Hypothalamus (tissue), 51 donors: ENCODE results near the gene RUBCN.
"Not testable (repeated sequence)": the region's sequence is repeated elsewhere in the genome, so short reads cannot be mapped to it uniquely, and the experiment has no call there.

ENCODE experiments used
- DNase-seq, 51 donors: peaks; one replicate each; lab custom pipeline; 2025; lab: John Stamatoyannopoulos, UW

The RUBCN gene

DNA sequence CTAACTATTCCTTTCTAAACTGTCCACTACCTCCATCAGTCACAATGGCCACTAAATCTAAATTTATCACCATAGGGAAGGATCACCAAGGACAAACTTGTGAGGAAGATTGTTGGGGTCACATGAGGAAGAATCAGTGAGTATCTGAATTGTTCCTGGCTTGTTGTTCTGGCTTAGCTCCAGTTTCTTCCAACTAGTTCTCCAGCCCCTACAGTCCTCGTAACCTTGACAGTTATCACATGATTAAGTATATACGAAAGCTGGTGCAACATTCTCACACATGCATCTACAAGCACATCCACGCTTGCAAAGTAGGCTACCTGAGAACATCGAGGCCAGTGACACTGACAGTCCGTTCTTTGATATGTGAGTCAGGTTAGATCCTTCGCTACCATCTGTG is 46.0 kb downstream of the RUBCN start:
- DNase-seq: no peak

DNA sequence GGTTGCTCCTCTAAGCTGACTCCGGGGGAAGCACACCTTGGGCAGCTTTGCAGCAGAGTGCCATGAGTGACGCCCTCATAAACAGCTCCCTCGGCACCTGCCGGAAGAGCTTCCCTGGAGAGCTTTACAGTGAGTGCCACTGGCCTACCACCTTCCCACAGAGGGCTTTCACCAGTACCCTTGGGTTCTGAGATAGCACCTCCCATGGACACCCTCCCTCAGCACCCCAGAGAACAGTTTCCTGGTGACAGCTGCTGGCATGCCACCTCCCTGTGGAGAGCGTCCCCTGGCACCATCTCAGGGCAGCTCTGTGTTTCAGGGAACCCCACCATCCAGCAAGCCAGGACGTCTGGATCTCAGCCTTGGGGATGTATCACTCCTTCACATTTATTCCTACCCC is 49.1 kb downstream of the RUBCN start:
- no peak for DNase-seq

DNA sequence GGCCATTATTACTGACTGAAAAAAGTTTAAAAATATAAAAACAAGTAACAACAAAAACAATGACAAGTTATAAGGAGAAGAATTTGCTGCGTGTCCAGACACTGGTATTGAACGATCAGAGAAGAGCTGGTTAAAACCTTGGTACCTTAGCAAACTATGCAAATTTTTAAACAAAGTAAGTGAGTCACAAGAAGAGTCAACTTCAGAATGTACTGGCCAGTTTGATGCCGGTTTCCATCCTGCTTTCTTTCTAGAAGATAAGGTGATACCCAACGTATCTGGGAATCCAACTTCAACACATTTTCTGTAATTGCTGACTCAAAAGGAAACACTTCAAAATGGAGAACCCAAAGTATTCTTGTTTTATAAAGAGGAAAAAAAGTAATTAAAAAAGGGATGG is 49.8 kb downstream of the RUBCN start:
- no peak for DNase-seq

DNA sequence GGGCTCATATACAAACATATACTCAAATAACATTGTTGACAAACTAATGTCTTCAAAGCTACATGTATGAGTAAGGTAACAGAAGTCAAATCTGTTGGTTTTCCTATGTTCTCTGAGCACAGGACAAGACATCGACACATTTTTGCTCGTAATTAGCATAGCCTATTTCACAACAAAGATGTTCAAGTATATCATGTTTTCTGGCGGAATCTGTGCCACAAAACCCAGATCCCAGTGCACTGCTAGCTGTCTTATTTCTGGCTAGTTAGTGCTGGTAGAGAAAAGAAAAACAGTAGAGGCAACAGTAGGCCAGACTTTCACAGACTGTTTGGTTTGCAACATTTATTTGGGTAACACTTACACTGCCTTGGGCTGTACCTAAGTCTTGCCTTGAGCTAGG is 51.2 kb downstream of the RUBCN start:
- no peak for DNase-seq

DNA sequence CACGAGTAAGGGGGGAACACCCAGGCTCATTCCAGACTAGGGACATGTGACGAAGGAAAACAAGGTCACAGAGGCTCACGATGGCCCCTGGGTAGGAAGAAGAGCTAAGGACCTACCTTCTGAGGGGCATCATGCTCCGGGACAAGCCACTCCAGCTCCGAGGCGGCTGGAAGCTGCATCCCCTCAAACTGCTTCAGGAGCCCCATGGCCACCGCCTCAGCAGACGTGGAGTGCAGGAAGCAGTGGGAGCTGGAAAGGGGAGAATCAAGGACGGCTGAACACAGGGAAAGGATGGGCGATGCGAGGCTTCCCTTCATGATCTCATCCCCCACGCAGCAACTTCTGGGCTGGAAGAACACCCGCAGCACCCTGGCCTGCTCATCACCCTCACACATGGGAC is 53.5 kb downstream of the RUBCN start:
- no peak for DNase-seq

DNA sequence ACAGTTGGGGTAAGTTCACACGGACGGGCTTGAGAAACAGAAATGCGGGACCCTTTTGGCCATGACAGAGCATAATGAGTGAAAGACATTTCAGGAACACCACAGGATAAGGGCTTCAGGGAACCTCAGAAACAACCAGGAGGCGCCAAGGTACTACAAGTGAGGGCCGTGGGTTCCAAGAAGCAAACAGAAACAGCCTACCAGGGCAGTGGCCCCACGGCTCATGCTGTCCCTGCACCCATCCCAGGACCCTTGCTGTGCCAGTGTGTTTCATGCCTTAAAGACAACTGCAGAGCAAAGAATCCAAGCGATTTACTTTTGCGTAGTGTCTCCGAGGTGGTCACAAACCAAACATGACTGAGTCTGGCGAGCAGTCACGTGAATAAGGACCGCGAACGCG is 54.0 kb downstream of the RUBCN start:
- no peak for DNase-seq

DNA sequence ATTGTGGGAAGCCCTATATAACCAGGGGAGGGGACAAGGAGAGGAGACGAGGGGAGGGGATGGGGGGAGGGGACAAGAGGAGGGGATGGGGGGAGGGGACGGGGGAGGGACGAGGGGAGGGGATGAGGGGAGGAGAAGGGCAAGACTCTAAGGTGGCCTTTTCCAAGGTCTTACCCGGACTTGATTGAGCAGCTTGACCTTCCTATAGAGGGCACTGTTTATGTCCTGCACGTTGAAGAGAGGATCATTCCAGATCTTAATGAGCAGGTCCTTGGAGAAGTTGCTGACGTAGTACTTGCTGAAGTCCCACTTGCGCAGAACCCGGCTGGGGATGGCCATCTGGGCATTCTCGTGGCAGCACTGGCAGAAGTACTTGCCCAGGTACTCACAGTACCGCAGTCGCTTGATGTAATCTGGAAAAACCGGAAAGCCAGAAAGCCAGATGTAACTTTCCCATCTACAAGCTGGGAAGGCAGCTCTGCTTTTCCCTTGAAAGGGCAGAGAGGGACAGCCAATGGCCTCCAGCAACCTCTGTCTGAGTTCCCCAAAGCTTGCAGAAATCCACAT is 55.7 kb downstream of the RUBCN start:
- no peak for DNase-seq

DNA sequence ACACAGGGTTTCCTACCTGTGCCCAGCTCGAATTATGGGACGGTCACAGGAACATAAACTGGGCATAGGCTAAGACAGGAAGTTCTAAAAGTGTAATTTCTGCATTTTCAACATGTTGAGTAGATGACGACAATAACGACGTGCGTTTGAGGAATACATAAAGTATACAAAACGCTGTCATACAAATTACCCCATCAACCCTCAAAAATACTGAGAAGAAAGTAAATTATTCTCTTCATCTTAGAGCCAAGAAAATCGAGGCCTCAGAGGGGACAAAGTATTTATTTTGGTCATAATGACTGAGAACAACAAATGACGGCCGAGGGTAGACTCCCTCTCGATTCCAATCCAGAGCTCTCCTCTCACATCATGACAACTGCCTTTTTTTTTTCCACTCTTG is 60.8 kb downstream of the RUBCN start:
- DNase-seq: no peak

DNA sequence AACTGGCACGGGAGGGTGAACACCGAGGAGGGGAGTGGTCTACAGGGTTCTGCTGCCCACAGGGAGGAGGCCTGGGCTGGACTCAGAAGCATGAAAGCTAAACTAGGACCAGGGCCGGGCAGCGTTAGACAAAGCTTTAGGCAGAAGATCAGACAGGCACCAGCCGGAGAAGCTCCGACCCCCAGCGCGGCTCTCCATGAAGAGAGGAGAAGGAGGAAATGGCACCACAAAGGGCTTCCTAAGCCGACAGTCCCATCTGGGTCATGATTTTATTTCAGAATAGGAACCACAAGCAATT is 61.2 kb downstream of the RUBCN start:
- DNase-seq: no peak

DNA sequence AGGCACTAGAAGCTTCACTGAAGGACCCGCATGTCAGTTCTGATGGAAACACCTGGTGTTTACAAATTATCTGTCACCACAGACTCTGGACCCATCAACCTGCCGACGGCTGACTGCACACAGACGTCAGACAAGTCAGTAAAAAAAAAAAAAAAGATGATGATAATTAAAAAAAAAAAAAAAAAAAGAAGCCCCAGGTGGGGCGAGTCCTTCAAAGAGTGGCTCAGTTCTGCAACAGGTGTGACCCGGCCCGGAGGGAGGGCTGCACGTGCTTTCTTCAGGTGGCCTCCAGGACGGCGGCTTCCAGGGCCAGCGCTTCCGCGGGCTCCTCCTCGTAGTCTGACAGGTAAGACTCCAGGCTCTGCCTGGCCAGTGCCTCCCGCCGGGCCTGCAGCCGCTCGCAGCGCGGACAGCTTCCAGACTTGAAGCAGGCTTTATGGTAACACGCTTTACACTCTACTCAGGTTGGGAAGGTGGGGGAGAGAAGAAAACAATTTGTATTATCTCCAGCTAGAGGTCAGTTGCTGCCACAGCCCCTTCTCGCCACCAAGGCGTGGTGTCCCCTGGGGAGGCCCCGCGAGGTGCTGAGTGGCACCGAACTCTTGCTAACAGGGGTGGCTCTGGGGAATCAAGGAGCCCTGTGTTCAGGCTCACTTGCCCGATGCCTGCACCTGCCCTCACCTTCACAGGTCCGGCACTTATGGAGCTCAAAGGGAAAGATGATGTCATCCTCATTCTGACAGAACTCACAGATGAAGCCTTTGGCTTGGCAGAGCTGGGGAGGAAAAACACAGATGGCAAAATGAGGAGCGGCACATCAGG is 61.8 kb downstream of the RUBCN start:
- DNase-seq: no peak

DNA sequence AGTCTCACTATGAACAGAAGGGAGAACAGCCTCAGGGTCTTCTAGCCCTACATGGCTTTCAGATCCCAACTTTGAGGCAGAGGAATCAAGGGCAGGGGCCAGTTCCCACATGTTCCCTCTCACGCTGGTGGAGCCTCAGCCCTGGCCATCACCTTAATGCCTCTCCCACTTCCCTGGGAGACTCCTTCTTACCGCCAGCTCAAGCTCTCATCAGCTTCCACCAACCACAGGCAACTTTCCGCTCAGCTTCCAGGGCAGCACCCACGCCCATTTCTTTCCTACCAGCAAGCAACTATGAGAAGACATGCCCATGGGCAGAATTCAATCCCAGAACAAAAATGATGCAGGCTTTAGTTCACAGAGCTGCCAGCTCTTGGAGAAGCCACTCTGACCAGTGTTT is 63.5 kb downstream of the RUBCN start:
- DNase-seq: no peak

DNA sequence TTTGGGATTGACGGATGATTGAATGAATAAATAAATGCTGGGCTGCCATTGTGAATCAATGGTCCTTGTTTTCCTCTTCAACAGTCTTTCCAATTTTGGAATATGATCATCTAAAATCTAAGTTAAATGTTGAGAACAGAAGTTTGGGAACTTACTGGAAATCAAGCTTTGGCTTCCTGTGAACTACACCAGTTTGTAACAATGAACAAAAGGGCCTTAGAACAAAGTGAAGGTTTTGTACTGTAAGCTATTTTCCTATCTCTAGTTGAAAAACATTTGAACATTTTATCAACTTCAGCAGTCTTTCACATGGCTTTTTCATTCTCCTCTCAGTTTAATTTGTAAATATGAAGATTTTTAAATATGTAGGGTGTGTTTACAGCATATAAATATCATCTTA is 66.3 kb downstream of the RUBCN start:
- DNase-seq: no peak

DNA sequence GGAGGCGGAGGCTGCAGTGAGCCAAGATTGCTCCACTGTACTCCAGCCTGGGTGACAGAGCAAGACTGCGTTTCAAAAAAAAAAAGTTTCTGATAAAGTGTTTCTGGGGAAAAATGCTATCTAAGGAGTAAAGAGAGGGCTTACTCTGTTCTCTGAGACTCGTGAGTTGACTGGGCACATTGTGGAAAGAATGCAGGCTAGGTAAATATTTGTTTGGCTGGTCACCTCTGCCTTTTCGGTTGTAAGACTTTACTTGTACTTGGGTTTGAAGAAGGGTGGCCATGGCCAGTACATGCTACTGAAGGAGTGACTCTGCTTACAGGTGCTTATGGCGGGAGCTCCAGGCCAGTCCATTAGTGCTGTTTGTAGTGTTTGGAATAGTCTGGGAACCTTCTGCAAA is 68.7 kb downstream of the RUBCN start:
- no peak for DNase-seq

DNA sequence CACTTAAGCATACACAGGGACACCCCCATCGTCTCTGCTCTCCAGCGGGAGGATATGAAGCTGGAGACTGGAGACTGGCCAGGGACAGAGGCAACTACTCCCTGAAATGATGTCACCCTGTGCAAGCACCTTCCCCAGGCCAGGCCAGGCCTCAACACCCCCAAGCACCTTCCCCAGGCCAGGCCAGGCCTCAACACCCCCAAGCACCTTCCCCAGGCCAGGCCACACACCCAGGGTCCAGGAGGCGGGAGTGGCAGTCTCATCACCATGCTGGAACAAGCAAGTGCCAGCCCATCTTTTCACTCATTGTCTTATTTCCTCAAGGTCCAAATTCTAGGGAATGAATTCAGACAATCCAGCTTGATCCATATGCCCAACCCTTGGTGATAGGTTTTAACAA is 69.4 kb downstream of the RUBCN start:
- DNase-seq: not testable (repeated sequence)

DNA sequence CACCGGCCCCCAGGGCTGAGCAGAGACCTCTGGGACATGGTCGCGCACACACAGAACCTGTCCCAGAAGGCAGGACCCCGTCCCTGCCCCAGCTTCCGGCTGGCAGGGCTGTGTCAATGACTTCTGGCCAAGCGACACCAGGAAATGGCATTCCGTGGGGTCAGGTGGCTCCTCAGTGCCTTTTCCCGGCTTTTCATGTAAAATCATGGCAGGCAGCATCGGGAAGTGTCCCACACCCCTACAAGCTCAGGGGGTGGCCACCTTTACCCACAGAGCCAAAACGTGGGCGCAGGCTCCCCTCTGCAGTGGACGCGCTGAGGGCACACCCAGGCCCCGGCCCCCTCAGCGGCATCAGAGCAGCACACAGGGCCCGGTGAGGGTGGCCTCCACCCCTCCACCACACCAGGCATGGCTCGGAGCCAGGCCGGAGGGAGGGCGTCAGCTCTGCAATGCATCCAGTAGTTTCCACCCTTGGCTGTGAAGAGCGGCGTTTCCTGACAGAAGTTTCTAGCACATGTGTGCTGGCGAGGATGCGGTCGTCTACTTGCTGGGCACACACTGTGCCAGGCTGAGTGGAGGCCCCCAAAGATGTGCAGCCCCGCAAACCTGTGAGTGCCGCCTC is 70.4 kb downstream of the RUBCN start:
- not testable (repeated sequence) for DNase-seq

DNA sequence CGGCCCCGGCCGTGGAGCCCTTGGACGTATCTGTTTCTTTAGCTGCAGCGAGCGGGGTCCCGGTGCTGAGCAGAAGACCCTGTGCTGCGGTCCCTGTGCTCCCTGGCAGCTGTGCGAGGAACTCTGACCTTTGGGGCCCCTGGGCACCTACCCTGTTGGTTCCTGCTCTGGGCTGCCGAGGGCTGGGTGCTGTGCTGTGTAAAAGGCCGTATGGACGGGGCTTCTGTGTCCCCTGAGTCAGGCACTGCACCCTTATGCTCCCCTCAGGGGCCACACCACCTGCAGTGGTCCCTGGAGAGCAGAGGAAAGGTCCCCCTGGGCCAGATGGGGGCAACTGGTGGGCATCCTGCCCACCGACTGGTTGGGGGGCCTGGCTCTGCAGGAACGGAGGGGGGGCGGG is 71.2 kb downstream of the RUBCN start:
- not testable (repeated sequence) for DNase-seq

DNA sequence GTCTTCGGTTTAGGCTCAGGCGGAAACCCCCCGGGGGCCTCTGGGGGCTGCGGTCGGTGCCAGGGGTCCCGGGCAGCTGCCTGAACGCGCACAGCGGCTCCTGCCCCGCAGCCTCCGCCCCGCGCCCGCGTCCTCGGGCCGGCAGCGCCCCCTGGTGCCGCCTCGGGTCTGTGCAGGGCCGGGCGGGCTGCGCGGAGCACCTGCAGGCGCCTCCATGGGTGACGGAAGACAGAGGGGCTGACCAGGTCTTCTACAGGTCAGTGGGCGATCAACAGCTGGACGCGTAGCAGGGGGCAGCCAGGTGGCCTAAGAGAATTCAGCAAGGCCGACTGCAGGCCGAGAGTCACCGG is 71.6 kb downstream of the RUBCN start:
- DNase-seq: not testable (repeated sequence)

DNA sequence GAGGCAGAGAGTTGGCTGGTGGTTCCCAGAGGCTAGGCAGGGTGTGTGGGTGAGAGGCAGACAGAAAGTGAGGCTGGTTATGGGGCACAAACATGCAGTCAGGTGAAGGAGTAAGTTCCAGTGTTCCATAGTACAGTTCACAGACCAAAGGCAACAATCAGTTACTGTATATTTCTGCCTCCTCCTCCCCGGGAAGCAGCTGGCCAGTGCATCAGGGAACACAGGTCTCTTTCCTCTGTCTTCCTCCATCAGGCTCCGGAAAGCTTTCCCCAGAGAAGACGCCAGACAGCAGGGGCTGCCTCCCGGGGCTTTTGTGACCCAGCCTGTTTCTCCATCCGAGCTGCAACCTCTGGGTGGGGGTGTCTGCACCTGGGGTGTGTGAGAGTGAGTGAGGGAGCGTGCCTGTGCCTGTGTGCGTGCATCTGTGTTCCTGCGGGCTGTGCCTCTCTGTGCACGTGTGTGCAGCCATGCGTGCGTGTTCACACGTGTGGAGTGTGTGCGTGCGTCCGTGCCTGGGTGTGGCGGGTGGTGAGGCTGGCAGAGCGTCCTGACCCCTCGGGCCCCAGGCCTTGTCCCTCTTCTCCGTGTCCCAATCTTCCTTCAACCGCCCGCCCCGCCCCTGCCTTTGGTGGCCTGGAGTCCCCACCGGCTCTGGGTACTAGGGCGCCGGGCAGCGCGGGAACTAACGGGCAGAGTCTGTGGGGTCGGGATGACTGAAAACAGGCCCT is 72.1 kb downstream of the RUBCN start:
- not testable (repeated sequence) for DNase-seq

DNA sequence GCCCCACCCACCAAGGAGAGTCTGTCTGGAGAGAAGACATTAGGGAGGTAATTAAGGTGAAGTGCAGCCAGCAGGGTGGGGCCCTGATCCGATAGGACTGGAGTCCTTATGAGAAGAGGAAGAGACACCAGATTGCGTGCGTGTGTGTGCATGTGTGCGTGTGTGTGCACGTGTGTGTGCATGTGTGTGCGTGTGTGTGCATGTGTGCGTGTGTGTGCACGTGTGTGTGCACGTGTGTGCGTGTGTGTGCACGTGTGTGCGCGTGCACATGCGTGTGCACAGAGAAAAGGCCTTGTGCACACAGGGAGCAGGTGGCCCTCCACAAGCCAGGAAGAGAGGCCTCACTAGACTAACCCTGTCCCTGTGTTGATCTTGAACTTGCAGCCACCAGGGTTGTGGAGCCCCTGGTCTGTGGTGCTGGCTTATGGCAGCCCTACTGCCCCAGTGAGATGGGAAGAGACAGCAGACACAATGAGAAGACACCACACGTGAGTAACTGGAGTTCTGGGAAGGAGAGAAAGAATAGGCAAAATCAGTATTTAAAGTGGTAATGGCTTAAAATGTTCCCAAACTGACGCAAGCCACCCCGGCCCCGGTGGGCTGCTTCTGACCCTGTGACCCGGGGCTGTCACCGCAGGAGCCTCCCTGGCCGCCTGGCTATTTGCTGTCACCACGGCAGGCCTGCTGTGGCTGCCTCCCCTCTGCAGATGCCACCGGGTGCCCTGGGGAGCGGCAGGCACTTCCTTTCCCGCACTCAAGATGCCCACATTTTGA is 73.2 kb downstream of the RUBCN start:
- not testable (repeated sequence) for DNase-seq

DNA sequence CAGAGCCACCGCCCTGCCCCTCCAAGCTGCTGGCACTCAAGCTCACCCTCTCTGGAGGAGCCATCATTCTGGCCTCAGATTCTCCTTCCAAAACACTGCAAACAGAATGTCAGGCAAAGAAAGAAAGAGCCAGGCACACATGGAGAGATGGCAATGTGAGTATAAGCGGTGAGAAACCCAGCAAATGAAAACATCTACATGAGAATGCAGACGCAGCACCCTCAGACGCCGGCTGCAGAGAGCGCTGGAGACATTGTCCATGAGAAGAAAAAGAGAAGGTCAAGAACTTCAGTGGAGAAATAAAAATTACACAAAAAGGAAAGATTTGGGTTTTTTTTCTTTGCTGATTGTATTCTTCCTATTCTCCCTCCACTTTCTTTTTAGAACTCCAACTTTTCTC is 74.4 kb downstream of the RUBCN start:
- DNase-seq: not testable (repeated sequence)

DNA sequence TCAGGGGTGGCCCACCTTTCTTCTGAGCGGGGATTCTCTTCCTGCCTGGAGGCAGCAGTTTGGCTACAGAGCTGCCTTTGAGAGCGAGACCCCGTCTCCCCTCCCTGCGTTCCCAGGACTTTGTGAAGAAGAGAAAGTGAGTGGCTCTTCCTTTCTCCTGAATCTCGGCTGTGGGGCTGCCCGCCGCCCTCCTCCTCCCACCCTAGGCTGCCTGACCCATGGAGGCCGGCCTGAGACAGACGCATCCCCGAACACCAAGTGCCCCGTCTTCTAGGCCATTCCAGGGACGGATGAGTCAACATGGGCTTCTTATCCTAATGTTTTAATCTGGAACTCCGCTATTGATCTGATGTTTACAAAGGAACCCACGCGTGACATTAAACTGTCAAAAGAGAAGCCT is 74.8 kb downstream of the RUBCN start:
- not testable (repeated sequence) for DNase-seq
